ENCODE measurements around the gene BRWD1.
"Not testable (repeated sequence)": the region's sequence is repeated elsewhere in the genome, so short reads cannot be mapped to it uniquely, and the experiment has no call there.

Gene BRWD1

DNA sequence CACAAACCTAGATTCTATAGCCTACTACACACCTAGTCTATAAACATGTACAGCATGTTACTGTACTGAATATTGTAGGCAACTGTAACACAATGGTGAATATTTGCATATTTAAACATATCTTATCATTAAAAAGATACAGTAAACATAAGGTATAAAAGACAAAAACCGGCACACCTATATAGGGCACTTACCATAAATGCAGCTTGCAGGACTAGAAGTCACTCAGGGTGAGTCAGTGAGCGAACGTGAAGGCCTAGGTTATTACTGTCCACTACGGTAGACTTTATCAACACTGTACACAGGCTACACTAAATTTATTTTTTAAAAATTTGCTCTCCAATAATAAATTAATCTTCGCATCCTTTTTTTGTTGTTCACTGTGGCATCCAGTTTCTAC, 143.5 kb downstream of the BRWD1 start:
- no peak for DNase-seq

DNA sequence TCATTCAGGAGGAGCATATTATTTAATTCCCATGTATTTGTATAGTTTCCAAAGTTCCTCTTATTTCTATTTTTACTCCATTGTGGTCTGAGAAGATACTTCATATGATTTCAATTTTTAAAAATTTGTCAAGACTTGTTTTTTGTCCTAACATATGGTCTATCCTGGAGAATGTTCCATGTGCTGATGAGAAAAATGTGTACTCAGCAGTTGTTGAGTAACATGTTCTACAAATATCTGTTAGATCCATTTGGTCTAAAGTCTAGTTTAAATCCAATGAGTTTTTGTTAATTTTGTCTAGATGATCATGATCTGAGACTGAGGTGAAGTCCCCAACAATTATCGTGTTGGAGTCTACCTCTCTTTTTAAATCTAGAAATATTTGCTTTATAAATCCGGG, 144.6 kb downstream of the BRWD1 start:
- no peak for DNase-seq

DNA sequence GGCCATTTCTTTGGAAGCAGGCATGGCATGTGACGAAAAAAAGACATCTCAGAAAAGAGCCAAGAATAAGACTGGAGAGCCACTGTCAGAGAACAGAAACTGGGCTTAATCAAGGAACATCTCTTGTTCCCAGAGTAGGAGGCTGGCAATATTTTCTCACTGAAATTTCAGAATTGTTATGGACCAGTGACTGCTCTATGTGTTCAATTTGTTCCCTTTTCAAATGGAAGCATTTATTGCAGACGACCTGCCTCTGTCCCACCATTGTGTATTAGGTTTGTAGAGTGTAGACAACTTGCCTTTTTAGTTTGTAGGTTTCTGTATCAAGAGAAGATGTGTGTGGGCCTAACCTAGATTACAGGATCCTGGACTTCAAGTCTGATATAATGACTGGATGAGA, 148.9 kb downstream of the BRWD1 start:
- no peak for DNase-seq

DNA sequence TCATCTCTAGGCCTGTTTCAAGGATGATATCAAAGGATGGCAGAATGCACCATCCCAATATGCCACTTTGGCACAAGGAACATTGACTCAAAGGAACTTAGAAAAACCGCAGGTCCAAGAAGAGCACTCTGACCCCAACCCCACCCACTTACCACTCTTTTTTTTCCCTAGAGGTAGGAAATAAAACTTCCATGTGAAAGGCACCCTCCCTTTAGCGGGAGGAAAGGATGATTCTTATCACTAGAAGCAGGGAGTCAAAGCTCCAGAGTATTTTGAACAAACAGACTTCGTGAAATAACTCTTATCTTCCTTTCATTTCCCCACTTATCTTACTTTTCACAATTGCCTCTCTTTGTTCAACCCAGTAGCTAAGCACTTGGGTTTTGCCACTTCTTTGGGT, 152.4 kb downstream of the BRWD1 start:
- no peak for DNase-seq

DNA sequence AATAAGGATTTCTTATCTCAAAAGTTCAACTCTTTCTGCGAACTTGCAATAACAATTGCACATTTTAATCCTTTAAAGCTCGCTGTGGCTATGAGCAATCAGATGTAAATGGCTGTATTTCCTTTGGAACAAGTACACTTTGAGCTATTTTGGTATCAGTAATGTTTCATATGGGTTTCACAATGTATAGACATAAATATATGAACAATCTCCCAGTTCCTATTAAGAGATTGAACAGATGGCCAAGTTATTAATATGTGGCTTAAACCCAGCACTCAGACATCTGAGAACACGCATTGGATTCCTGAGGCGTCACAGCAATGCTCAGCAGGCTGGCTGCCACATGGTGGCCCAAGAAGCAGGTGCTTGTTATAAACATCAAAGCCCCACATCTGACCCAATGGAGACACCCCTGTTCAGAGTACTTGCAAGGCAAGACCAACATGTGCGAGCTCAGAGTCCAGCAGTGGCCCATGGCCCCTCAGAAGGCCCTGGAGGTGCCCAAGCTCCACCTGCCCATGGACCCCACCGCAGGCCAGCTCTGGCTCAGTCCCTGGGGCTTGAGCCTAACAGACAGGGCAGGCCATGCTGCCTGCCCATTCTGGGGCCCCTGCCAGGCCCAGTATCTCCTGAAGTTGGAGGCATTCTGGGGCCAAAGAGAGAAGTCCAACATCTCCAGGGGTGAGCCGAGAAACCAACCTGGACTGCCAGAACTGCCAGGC, 153.9 kb downstream of the BRWD1 start:
- no peak for DNase-seq

DNA sequence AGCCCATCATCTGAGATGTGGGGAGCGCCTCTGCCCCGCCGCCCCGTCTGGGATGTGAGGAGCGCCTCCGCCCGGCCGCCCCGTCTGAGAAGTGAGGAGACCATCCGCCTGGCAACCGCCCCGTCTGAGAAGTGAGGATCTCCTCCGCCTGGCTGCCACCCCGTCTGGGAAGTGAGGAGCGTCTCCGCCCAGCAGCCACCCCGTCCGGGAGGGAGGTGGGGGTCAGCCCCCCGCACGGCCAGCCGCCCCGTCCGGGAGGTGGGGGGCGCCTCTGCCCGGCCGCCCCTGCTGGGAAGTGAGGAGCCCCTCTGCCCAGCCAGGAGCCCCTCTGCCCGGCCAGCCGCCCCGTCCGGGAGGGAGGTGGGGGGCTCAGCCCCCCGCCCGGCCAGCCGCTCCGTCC, 156.2 kb downstream of the BRWD1 start:
- DNase-seq, result not testable (repeated sequence)

DNA sequence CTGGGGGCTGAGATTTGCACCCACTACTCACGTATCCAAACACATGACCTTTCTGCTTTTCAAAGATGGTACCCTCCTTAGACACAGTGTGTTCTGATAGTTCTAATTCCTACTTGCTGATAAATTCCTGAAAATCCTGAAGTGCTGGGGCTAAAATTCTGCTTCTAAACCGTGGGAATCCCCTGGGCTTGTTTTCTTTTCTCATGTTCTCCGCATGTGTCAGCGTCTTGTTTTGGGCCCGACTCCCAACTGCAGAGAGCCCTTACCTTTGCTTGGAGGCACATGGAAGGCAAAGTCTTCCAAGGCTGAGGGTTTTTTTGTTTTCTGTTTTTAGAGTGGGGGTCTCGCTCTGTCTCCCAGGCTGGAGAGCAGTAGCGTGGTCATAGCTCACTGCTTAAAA, 157.4 kb downstream of the BRWD1 start:
- no peak for DNase-seq

DNA sequence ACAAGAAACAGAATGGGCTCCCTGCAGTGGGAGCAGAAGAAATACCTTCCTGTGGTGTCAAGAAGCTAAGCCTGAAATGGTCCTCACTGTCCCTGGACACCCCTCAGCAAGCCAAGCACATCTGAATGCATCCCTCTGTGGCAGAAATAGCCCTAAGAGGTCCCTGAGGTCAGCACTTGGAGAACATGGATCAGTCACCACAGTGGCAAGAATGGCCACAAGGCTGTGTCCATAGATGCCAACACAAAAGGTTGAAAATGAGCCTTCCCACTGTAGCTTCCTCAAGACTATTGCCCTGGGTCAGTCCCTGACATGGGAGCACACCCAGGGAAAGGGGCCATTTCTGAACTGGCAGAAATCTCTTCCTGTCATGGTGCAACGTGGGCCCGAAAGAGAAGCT, 157.9 kb downstream of the BRWD1 start:
- DNase-seq, result no peak

DNA sequence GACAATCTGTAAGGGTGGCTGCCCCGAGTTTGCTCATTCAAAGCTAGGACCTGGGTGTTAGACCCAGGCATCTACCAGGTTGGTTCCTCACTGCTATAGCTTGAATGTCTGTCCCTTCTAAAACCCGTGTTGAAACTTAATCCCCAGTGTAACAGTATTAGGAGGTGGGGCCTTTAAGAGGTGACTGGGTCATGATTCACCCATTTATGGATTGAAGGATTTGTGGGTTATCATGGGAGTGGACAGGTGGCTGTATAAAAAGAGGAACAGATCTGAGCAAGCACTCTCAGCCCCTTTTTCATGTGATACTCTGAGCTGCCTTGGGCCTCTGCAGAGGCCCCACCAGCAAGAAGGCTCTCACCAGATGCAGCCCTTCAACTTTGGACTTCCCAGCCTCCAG, 159.6 kb downstream of the BRWD1 start:
- DNase-seq, result no peak

DNA sequence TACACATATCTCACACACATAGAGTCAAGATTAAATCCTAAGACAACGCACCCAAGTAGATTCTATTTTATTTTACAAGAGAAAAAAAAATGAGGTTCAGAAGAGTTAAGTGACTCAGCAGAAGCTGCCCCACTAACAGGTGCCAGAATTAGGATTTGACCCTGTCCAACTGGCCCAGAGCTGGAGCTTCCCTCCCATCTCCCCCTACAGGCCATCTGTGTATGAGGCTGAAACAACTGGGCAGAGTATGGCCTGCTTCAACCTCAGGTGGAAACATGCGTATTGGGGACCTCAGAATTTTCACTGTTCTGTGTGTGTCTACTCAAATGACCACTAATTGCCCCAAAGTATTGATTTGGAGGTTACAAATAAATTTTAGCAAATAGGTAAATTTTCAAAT, 160.1 kb downstream of the BRWD1 start:
- DNase-seq, result peak in 3 of 4 experiments; percentile 23 to 36 (median 26)

DNA sequence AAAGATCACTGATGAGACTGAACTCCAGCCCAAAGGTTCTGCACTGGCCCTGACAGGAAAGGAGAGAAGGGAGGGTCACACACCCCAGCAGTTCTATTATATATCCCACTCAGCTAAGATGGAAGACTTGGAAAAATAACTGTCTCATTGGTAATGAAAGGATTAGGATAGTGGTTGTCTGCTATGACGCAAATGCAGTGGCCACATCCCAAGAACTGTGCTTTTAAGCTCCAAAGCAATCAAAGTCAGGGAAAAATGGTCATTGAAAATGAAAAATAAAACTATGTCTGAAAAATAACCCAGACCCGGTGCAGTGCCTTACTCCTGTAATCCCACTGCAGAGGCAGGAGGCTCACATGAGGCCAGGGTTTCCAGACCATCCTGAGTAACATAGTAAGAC, 161.2 kb downstream of the BRWD1 start:
- no peak for DNase-seq

DNA sequence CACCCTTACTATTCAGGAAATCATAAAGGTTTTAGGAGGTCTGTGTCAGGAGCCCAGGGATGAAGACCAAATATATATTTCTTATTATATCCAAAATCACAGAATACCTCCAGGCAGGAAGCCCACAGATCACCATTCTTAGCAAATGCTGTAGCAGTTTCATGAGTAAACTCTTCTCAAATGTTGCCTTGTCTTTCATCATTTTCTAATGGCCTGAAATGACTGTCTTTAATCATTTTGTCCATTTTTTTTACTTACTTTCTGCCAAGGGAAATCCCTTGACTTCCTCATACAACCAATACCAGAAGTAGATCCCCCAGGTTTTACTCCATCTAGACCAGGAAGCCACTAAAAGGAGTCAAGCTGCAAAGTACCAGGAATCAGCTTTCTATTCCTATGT, 162.6 kb downstream of the BRWD1 start:
- peak in 1 of 4 experiments; percentile 23 for DNase-seq

DNA sequence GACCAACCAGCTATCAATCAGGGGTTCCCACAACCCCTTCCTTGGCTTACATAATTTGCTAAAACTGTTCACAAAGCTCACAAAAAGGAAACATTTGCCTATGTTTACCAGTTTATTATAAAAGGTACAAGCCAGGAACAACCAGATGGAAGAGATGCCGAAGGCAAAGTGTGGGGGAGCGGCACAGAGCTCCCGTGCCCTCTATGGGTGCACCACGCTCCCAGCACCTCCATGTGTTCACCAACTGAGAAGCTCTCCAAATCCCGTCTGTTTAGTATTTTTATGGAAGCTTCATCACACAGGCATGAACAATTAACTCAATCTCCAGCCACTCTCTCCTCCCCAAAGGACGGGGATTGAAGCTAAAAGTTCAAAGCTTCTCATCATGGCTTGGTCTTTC, 163.1 kb downstream of the BRWD1 start:
- no peak for DNase-seq

DNA sequence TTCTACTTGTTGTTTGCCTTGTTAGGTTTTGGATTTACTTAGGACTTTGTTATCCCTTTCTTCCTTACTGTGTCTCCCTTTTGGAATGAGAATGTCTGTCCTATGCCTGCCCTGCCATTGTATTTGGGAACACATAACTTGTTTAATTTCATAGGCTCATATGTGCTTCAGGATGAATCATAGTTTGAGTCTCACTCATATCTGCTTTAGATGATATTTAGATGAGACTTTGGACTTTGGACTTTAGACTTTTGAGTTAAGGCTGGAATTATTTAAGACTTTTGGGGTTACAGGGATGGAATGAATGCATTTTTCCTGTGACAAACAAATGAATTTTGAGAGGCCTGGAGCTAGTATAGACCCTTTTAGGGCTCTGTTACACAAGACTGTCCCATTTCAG, 163.6 kb downstream of the BRWD1 start:
- DNase-seq, result no peak

DNA sequence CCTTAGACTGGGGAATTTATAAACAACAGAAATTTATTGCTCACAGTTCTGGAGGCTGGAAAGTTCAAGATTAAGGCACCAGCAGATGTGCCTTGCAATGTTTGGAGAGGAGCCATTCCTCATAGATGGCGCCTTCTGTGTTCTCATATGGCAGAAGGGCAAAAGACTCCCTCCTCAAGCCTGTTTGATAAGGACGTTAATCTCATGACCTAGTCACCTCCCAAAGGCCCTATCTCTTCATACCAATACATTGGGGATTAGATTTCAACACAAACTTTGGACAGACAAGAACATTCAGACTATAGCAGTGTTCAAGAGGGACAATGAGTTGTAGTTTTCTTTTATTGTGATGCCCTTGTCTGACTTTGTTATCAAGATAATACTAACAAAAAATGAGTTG, 164.5 kb downstream of the BRWD1 start:
- no peak for DNase-seq

DNA sequence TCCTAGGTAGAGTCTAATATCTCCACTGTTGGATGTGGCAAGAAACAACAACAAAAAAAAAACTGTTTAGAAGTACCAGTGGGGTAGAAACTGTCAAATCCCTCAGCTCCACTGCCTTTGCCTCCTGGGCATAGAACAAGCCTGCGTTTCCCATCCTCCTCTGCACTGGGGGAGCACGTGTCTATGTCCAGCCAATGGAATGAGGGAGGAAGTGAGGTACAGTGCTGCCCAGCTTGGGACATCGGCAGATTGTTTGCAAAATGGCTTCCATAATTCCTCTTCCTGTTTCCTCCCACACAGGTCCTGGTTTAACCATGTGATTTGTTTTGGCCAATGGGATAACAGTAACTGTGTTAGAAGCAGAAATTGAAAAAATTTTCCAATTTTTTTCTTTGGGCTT, 169.2 kb downstream of the BRWD1 start:
- peak in 2 of 4 experiments; percentile 12 to 19 for DNase-seq

DNA sequence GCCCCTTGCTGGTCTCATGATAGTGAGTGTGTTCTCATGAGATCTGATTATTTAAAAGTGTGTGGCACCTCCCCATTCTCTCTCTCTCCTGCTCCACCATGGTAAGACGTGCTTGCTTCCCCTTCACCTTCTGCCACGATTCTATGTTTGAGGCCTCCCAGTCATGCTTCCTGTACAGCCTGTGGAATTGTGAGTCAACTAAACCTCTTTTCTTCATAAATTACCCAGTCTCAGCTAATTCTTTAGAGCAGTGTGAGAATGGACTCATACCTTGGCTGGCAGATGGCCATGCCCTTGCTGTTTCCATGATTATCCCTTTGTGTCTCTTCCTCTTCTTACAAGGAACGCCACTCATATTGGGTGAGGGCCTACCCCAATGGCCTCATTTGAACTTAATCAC, 170.5 kb downstream of the BRWD1 start:
- DNase-seq, result no peak

DNA sequence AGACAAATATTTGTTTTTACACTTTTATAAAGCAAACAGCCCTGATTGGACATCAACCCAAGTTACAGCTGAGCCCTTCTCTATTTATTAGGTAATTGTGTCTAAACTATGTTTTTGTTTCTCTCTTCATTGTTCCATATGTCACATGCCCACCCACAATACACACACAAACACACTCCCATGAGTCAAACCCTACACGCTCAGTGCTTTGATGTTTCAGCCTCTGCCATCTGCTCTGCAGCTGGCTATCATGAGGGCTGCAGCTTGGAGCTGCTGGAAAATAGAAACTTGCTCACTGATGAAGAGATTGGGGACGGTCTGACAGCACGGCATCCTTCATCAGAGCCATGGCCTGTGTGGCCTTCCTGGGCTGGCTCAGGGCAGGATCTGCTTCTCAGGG, 171.9 kb downstream of the BRWD1 start:
- no peak for DNase-seq

DNA sequence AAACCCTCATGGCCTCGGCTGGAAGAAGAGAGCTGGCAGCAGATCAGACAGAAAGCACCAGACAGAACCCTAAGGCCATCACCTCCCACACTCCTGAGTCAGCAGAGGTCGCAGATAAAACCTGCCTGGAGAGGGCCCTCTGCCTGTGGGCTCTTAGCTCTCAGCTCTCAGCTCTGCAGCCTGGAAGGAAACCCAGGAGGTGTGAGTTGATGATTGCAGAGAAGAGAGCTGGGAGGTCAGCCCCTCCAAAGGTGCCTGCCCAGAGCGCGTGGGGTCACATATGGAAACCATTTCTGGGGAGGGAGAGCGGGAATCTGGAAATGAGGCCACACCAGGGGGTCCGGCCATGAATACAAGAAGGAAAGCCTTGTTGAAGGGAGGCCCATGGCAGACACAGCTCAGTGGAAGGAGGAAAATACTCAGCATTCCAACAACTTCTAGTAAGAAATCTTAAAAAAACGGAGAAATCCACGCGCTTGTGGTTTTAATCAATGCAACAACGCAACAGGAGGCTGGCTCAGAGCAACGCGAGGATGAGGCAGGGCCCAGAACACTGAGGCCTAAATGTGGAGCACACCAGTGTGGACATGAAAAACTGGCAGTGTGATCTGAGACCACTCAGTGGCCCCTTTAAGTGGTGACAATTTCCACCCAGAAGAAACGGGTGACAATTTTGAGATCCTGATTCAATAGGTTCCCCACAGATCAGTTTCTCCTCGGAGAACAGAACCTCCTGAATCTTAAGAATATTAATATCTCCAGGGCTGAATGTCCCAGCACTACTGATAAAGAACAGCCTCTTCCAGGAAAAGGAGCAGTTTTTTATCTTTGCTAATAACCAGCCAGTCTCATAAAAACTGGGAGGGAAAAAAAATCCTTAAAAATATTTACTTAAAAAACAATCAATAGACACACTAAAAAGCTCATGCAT, 175.9 kb downstream of the BRWD1 start:
- DNase-seq, result peak in 2 of 4 experiments; percentile 20 to 31

DNA sequence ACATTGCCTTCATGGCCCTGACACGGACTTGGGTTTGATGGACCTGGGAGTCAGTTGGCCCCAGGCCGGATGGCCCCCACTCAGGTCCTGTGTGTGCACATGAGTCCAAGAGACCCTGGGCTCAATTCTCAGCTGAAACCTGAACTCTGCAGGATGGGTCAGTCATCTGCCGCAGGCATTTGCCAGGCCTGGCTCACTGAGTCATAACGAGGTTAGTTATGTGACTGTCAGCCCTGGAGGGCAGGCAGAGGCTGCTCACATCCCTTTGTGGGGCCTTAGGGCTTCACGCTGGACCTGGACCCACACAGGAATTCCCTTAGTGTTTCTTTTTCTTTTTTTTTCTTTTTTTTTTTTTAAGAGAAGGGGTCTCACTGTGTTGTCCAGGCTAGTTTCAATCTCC, 176.7 kb downstream of the BRWD1 start:
- DNase-seq, result no peak

DNA sequence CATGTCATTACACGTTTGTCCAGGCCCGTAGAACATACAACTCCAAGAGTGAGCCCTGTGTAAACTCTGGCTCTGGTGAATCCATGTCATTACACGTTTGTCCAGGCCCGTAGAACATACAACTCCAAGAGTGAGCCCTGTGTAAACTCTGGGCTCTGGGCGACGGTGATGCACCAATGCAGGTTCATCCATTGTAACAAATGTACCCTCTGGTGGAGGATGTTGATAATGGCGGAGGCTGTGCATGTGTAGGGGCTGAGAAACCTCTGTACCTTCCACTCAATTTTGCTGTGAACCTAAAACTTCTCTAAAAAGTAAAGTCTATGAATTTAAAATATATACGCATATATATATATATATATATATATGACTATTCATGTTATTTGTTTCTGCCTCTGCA, 177.3 kb downstream of the BRWD1 start:
- peak; percentile 32 to 60 (median 51) for DNase-seq

DNA sequence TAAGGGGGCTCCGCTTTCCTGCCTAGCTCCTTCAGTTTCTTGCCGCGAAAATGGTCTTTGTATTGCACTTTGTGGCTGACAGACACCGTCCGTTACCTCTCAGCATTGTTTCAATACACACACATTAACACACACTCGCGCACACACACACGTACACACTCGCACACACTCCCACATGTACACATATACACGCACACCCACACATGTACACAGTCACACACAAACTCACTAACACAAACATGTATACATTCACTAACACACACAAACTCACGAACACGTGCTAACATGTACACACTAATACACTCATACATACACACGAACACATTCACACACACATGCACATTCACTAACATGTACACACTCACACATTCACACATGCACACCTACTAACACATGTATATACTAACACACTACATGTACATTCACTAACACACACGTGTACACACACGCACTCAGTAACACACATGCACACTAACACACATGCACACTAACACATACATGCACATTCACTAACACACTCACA, 179.1 kb downstream of the BRWD1 start:
- no peak for DNase-seq
